DOHH2 (cell line): ENCODE results near the gene SPOUT1.
A peak's percentile ranks its signal among the peaks of the same experiment; 100 is the strongest.
"Not testable (repeated sequence)": the region's sequence is repeated elsewhere in the genome, so short reads cannot be mapped to it uniquely, and the experiment has no call there.

Experiments used
- H3F3A ChIP-seq: fragments of 200-600 bp; sonication (generic), shearing (Covaris generic); 2 replicates; pipeline ENCODE4 v1.6.0; 2016; ENCODE audit warnings: antibody characterized with exemption, mild to moderate bottlenecking; ENCODE audit not compliant: control insufficient read depth, insufficient read depth
- H3K27ac ChIP-seq: fragments of 200-600 bp; sonication (generic); 2 replicates; pipeline ENCODE4 v1.5.1; 2014; ENCODE audit warnings: low read depth, mild to moderate bottlenecking, low read length, moderate library complexity
- H3K27me3 ChIP-seq: fragments of 200-600 bp; sonication (generic); 2 replicates; pipeline ENCODE4 v1.6.1; 2014; ENCODE audit warnings: mild to moderate bottlenecking, low read length, mixed read lengths; ENCODE audit not compliant: control insufficient read depth
- H3K36me3 ChIP-seq: fragments of 200-600 bp; sonication (generic); 2 replicates; pipeline ENCODE4 v1.6.1; 2014; ENCODE audit warnings: mild to moderate bottlenecking, low read length, moderate library complexity, mixed read lengths; ENCODE audit not compliant: control insufficient read depth
- H3K4me1 ChIP-seq: fragments of 200-600 bp; sonication (generic); 2 replicates; pipeline ENCODE4 v1.6.1; 2014; ENCODE audit warnings: mild to moderate bottlenecking, low read length, mixed read lengths; ENCODE audit not compliant: control insufficient read depth
- H3K4me2 ChIP-seq: fragments of 200-600 bp; sonication (generic); 2 replicates; pipeline ENCODE4 v1.6.0; 2014; ENCODE audit warnings: mild to moderate bottlenecking, low read length, moderate library complexity
- H3K4me3 ChIP-seq: fragments of 200-600 bp; sonication (generic); 2 replicates; pipeline ENCODE4 v1.5.1; 2014; ENCODE audit warnings: mild to moderate bottlenecking, low read length, mixed read lengths
- H3K79me2 ChIP-seq: fragments of 200-600 bp; sonication (generic); 2 replicates; pipeline ENCODE4 v1.6.1; 2014; ENCODE audit warnings: mild to moderate bottlenecking, low read length, mixed read lengths; ENCODE audit not compliant: control insufficient read depth
- H3K9me2 ChIP-seq: fragments of 200-600 bp; sonication (generic); replicated peaks from 2 replicates; pipeline ENCODE4 v1.6.1; 2014; ENCODE audit warnings: mild to moderate bottlenecking, low read length, mixed read lengths; ENCODE audit not compliant: control insufficient read depth
- H3K9me3 ChIP-seq: fragments of 200-600 bp; sonication (generic); 2 replicates; pipeline ENCODE4 v1.6.1; 2014; ENCODE audit warnings: antibody characterized with exemption, low read length, mixed read lengths; ENCODE audit not compliant: control insufficient read depth, insufficient read depth
- H4K20me1 ChIP-seq: fragments of 200-600 bp; sonication (generic); 2 replicates; pipeline ENCODE4 v1.6.0; 2014; ENCODE audit warnings: low read depth, mild to moderate bottlenecking, antibody characterized with exemption, low read length, moderate library complexity; ENCODE audit not compliant: control insufficient read depth, insufficient read depth
- CTCF ChIP-seq: fragments of 200-600 bp; sonication (generic); IDR thresholded peaks from one replicate; pipeline ENCODE4 v1.5.1; 2014; ENCODE audit warnings: antibody characterized with exemption, mild to moderate bottlenecking, low read depth, low read length; ENCODE audit not compliant: poor library complexity, severe bottlenecking
- EZH2phosphoT487 ChIP-seq: fragments of 200-600 bp; sonication (generic); IDR thresholded peaks from 2 replicates; pipeline ENCODE4 v1.6.1; 2017; ENCODE audit warnings: borderline replicate concordance, mild to moderate bottlenecking, antibody characterized with exemption, low read length, moderate library complexity, mixed read lengths

Gene SPOUT1

GRCh38 chr9:128860937-128861336, 31.3 kb upstream of the SPOUT1 start:
- peaks cover 8% of the 10 kb centered on the region for H3K4me1 ChIP-seq
- H3K79me2 ChIP-seq: peaks cover 28% of the 10 kb centered on the region
- H4K20me1 ChIP-seq: no peaks in the 10 kb centered on the region
- no peak for TF ChIP-seq CTCF
- no peak for TF ChIP-seq EZH2phosphoT487
- H3K4me3 ChIP-seq: no peak overlapping the region
- no peaks in the 10 kb centered on the region for H3K36me3 ChIP-seq
- no peaks in the 10 kb centered on the region for H3K27me3 ChIP-seq
- no peak overlapping the region for H3K4me2 ChIP-seq
- peaks cover 3% of the 10 kb centered on the region; the same call in 1 of the 2 replicates for H3F3A ChIP-seq
- no peaks in the 10 kb centered on the region for H3K9me3 ChIP-seq
- H3K9me2 ChIP-seq: no peaks in the 10 kb centered on the region
- no peak overlapping the region for H3K27ac ChIP-seq

GRCh38 chr9:128858476-128858875, 28.9 kb upstream of the SPOUT1 start:
- not testable (repeated sequence) for H3K9me3 ChIP-seq, H3K4me1 ChIP-seq
- H3K79me2 ChIP-seq: peaks cover 28% of the 10 kb centered on the region

GRCh38 chr9:128854454-128854853, 24.9 kb upstream of the SPOUT1 start:
- not testable (repeated sequence) for H3K9me3 ChIP-seq, H4K20me1 ChIP-seq, H3K4me1 ChIP-seq, H3F3A ChIP-seq, H3K9me2 ChIP-seq, H3K27me3 ChIP-seq, H3K79me2 ChIP-seq, H3K4me3 ChIP-seq, H3K36me3 ChIP-seq, H3K27ac ChIP-seq, H3K4me2 ChIP-seq

More at GRCh38 chr9:128858476-128858875, 28.9 kb upstream of the SPOUT1 start:
- H3K36me3 ChIP-seq, H3F3A ChIP-seq, H4K20me1 ChIP-seq, H3K4me2 ChIP-seq, H3K9me2 ChIP-seq, H3K4me3 ChIP-seq, H3K27ac ChIP-seq, H3K27me3 ChIP-seq: not testable (repeated sequence)

GRCh38 chr9:128852646-128853045, 23.1 kb upstream of the SPOUT1 start:
- not testable (repeated sequence) for H4K20me1 ChIP-seq, H3F3A ChIP-seq, H3K36me3 ChIP-seq, H3K9me2 ChIP-seq, H3K4me3 ChIP-seq, H3K27me3 ChIP-seq, H3K4me2 ChIP-seq, H3K9me3 ChIP-seq, H3K4me1 ChIP-seq, H3K79me2 ChIP-seq, H3K27ac ChIP-seq

- H4K20me1 ChIP-seq, H3K36me3 ChIP-seq, H3K9me2 ChIP-seq, H3K4me1 ChIP-seq, H3F3A ChIP-seq, H3K27ac ChIP-seq, H3K9me3 ChIP-seq, H3K4me2 ChIP-seq, H3K79me2 ChIP-seq, H3K27me3 ChIP-seq, H3K4me3 ChIP-seq: not testable (repeated sequence)
- peak; percentile 38 for TF ChIP-seq CTCF
Observed at GRCh38 chr9:128851779-128852600, 22.4 kb upstream of the SPOUT1 start.

- H3K36me3 ChIP-seq, H3K4me3 ChIP-seq, H3K27ac ChIP-seq, H4K20me1 ChIP-seq, H3F3A ChIP-seq, H3K27me3 ChIP-seq, H3K4me2 ChIP-seq, H3K9me3 ChIP-seq, H3K4me1 ChIP-seq, H3K9me2 ChIP-seq: not testable (repeated sequence)
- peaks cover 11% of the 10 kb centered on the region; the same call in 1 of the 2 replicates for H3K79me2 ChIP-seq
Observed at GRCh38 chr9:128851024-128851423, 21.4 kb upstream of the SPOUT1 start.
